Measurements from ENCODE around the gene KIF5A. TPM values are rescaled to one million over a fixed set of nuclear protein-coding genes. Genes with fewer than 3 reads are reported as not detected.

The KIF5A gene
- total RNA-seq, 2 donors from 2014 or later: 0.81 to 2.7 TPM

DNA sequence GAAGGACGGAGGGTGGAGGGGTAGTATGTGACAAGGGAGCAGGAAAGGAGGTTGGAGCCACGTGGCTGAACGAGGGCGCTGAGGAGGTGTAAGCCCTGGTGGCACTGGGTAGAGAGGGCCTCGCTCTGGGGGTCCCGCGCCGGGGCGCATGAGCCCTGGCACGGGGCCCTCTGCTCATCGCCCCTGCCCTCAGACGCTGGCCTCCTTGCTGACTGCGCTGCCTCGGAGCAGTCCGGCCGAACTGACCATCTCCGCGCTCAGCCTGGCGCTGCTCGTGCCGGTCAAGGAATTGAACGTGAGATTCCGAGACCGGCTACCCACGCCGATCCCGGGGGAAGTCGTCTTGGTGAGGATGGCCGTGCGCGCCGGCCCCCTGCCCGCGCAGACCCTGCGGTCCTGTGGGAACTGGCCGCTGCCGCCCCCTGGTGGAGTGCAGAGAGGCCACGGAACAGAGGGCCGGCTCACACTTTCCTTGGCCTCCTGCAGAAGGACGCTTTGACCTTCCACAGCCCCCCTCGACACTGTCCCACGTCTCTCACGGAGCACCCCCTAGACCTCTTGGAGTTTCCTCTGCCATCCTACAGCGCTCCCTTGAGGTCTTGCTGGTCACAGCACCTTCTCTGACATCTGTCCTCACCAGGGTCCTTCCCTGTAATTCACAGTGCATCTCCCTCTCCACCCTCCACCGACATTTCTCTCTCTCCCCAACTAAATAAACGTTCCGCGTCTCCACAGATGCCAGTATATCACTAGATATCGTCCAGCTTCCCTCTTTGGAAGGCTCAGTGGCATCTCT lies 71.9 kb downstream of the KIF5A start:
- Histone ChIP-seq H3K4me3 (peak overlapping the region; percentile 66), H3K36me3 (peaks cover 12% of the 10 kb centered on the region), H3K27me3 (replicated peaks; ENCODE audit: insufficient read depth) (no peaks in the 10 kb centered on the region), H3K27ac (no peak overlapping the region), H3K9me3 (no peaks in the 10 kb centered on the region), H3K4me1 (ENCODE audit: control insufficient read depth in 1 of 2, low read depth in 2 of 2) (peaks cover 7 to 10% of the 10 kb centered on the region in 2 donors)
- no peak for DNase-seq (ENCODE audit: low spot score)
- TF ChIP-seq, protein P1, sequence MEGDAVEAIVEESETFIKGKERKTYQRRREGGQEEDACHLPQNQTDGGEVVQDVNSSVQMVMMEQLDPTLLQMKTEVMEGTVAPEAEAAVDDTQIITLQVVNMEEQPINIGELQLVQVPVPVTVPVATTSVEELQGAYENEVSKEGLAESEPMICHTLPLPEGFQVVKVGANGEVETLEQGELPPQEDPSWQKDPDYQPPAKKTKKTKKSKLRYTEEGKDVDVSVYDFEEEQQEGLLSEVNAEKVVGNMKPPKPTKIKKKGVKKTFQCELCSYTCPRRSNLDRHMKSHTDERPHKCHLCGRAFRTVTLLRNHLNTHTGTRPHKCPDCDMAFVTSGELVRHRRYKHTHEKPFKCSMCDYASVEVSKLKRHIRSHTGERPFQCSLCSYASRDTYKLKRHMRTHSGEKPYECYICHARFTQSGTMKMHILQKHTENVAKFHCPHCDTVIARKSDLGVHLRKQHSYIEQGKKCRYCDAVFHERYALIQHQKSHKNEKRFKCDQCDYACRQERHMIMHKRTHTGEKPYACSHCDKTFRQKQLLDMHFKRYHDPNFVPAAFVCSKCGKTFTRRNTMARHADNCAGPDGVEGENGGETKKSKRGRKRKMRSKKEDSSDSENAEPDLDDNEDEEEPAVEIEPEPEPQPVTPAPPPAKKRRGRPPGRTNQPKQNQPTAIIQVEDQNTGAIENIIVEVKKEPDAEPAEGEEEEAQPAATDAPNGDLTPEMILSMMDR (IDR thresholded peaks at IDR 0.05): peak; percentile 93
- no peak for ATAC-seq (ENCODE audit: insufficient number of reproducible peaks, low FRiP score, low read depth)

DNA sequence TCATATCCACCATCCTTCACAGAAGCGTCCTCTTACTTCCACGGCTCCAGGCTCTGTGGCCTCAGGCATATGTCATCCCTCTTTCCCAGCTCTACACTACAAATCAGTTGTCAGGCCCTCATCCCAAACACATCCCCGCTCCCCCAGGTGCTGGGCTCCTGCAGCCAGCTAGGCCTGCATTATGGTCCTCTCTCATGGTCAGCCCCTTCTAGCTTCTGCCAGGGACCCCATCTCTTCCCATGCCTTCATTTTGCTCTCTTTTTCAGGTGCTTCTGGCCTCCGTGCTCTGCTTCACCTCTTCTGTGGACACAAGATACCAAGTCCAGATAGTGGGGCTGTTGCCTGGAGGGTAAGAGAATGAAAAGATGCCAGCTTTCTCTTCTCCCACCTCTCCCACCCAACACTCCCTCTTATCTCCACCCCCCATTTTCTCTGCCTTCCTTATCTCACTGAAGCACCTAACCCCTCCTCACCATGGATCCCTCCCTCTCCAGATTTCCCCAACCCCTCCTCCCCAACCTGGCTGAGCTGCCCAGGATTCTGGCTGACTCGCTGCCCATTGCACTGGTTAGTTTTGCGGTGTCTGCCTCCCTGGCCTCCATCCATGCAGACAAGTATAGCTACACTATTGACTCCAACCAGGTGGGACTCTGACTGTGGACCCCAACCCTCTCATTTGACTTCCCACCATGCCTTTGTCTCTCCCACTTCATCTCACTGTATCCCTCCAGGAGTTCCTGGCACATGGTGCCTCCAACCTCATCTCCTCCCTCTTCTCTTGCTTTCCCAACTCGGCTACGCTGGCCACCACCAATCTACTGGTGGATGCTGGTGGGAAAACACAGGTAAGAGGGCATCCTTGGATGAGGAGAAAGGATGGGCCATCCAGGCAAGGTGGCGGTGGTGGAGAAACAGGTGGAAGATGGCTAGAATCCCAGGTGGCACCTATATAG lies 72.7 kb downstream of the KIF5A start:
- H3K27me3 ChIP-seq (replicated peaks; ENCODE audit: insufficient read depth): no peaks in the 10 kb centered on the region
- ATAC-seq (ENCODE audit: insufficient number of reproducible peaks, low FRiP score, low read depth) (no peak), DNase-seq (ENCODE audit: low spot score) (no peak)
- peaks cover 7 to 10% of the 10 kb centered on the region in 2 donors for H3K4me1 ChIP-seq (ENCODE audit: control insufficient read depth in 1 of 2, low read depth in 2 of 2)
- H3K9me3 ChIP-seq: no peaks in the 10 kb centered on the region
- TF ChIP-seq, protein P1 (IDR thresholded peaks at IDR 0.05): no peak
- peaks cover 12% of the 10 kb centered on the region for H3K36me3 ChIP-seq
- no peak overlapping the region for H3K4me3 ChIP-seq
- H3K27ac ChIP-seq: no peak overlapping the region

DNA sequence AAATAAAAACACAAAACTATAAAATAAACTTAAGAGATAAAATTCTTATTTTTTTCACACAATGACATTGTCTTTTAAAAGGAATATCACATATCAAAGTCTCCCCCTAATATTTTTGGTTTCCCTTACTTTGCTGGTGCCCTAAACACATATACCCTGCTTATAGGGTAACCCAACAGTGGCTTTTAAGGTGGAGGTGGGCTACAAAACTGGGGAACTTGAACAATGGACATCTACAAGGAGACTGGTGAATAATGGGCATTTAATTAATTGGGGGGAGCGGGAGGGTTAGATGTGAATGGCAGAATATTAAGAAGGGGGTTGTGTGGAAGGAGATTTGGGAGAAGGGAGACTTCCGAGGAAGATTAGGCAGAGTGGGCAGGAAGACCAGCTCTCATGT lies 73.5 kb downstream of the KIF5A start:
- DNase-seq (ENCODE audit: low spot score): no peak
- Histone ChIP-seq H3K9me3 (no peaks in the 10 kb centered on the region), H3K27me3 (replicated peaks; ENCODE audit: insufficient read depth) (no peaks in the 10 kb centered on the region), H3K4me3 (no peak overlapping the region), H3K4me1 (ENCODE audit: control insufficient read depth in 1 of 2, low read depth in 2 of 2) (peaks cover 7 to 10% of the 10 kb centered on the region in 2 donors), H3K27ac (no peak overlapping the region), H3K36me3 (peaks cover 12% of the 10 kb centered on the region)
- ATAC-seq (ENCODE audit: insufficient number of reproducible peaks, low FRiP score, low read depth): no peak
- TF ChIP-seq, protein P1 (IDR thresholded peaks at IDR 0.05): no peak

DNA sequence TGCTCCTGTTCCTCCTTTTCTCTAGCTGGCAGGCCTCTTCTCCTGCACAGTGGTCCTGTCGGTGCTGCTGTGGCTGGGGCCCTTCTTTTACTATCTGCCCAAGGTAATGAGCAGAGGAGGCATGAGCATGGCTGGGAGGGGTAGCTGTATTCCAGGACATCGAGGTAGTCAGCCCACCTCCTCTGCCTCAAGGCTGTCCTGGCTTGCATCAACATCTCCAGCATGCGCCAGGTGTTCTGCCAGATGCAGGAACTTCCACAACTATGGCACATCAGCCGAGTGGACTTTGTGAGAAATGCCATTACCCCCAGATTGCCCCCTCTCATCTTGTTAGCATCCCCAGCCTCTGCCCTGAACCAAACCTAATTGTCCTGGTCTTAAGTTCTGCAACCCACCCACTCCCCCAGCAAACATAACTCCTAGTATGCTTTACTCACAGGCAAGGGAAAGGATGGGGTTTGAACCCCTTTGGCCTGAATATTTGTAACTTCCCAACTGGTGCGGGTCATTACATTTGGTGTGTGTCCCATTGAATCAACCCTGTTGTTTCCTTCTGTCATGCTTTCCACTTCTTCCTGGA lies 74.1 kb downstream of the KIF5A start:
- no peak for ATAC-seq (ENCODE audit: insufficient number of reproducible peaks, low FRiP score, low read depth)
- H3K4me1 ChIP-seq (ENCODE audit: control insufficient read depth in 1 of 2, low read depth in 2 of 2): peaks cover 7 to 10% of the 10 kb centered on the region in 2 donors

More for the DNA sequence above, 74.1 kb downstream of the KIF5A start:
- H3K27ac ChIP-seq: no peak overlapping the region
- TF ChIP-seq, protein P1 (IDR thresholded peaks at IDR 0.05): no peak
- no peak for DNase-seq (ENCODE audit: low spot score)
- peaks cover 12% of the 10 kb centered on the region for H3K36me3 ChIP-seq
- H3K27me3 ChIP-seq (replicated peaks; ENCODE audit: insufficient read depth): no peaks in the 10 kb centered on the region
- H3K9me3 ChIP-seq: no peaks in the 10 kb centered on the region
- no peak overlapping the region for H3K4me3 ChIP-seq

Data from thoracic aorta (tissue), 2 donors.